Tibial artery (tissue), 4 donors: ENCODE results near the gene USP43.

ENCODE experiments used
- DNase-seq, 2 donors: peaks; one replicate each; pipeline ENCODE4 v3.0.0-alpha.2; 2019
- H3K27ac ChIP-seq, 2 donors: fragments of 200-600 bp; sonication (generic) in 1 of 2; 1 replicate in 1 of 2; 2 replicates in 1 of 2; pipeline ENCODE4 v1.5.1; 2018 to 2019; ENCODE audit warnings: mild to moderate bottlenecking in 1 of 2
- H3K27me3 ChIP-seq, 2 donors: fragments of 200-600 bp; sonication (generic) in 1 of 2; one replicate each; pipeline versions ENCODE4 v1.5.1 to v1.6.0; 2016 to 2019
- H3K36me3 ChIP-seq, 3 donors: fragments of 200-600 bp; sonication (generic) in 2 of 3; one replicate each; pipeline ENCODE4 v1.5.1; 2016 to 2019; ENCODE audit warnings: mild to moderate bottlenecking in 2 of 3
- H3K4me1 ChIP-seq, 4 donors: fragments of 200-600 bp; sonication (generic) in 2 of 4; 1 replicate in 3 of 4; 2 replicates in 1 of 4; pipeline ENCODE4 v1.5.1; 2016 to 2019
- H3K4me3 ChIP-seq, 2 donors: fragments of 200-600 bp; sonication (generic) in 1 of 2; 1 replicate in 1 of 2; 2 replicates in 1 of 2; pipeline ENCODE4 v1.5.1; 2018 to 2019; ENCODE audit warnings: mild to moderate bottlenecking in 2 of 2
- H3K9me3 ChIP-seq, 3 donors: fragments of 200-600 bp; sonication (generic) in 1 of 3; one replicate each; pipeline ENCODE4 v1.5.1; 2016 to 2019
- CTCF ChIP-seq, 2 experiments: fragments of 200-600 bp in 1 of 2; fragments of 450-650 bp in 1 of 2; IDR thresholded peaks; one replicate each; pipeline ENCODE4 v1.5.1; 2017 to 2019; ENCODE audit warnings: antibody characterized with exemption in 2 of 2, mild to moderate bottlenecking in 1 of 2, moderate library complexity in 1 of 2
- intact Hi-C: fragments of 100-400 bp; cut with DNase I; formaldehyde crosslinking; loops from one replicate; pipeline ENCODE4 v1.15.0; 2023; ENCODE audit warnings: low total_unique reads

USP43 gene

GRCh38 chr17:9729034-9729650, 83.8 kb downstream of the USP43 start:
- no peak for DNase-seq
- Histone ChIP-seq H3K4me3 (no peak overlapping the region), H3K4me1 (no peaks in the 10 kb centered on the region), H3K9me3 (no peaks in the 10 kb centered on the region), H3K27me3 (peaks cover 0 to 27% of the 10 kb centered on the region in 2 donors), H3K27ac (no peak overlapping the region), H3K36me3 (no peaks in the 10 kb centered on the region)
- intact Hi-C loops, result no loop called here
- TF ChIP-seq CTCF (IDR thresholded peaks at IDR 0.05), result peak; percentile 89

GRCh38 chr17:9729735-9730420, 84.6 kb downstream of the USP43 start:
- intact Hi-C loops, result no loop called here
- no peak for TF ChIP-seq CTCF (IDR thresholded peaks at IDR 0.05)
- no peak overlapping the region for H3K4me3 ChIP-seq

GRCh38 chr17:9750524-9750923, 105.2 kb downstream of the USP43 start:
- no peaks in the 10 kb centered on the region for H3K9me3 ChIP-seq
- intact Hi-C loops, result no loop called here

More at GRCh38 chr17:9729735-9730420, 84.6 kb downstream of the USP43 start:
- H3K36me3 ChIP-seq, result no peaks in the 10 kb centered on the region
- H3K9me3 ChIP-seq, result no peaks in the 10 kb centered on the region
- H3K4me1 ChIP-seq, result no peaks in the 10 kb centered on the region
- H3K27me3 ChIP-seq, result peaks cover 0 to 27% of the 10 kb centered on the region in 2 donors
- no peak overlapping the region for H3K27ac ChIP-seq
- no peak for DNase-seq

GRCh38 chr17:9755083-9755482, 109.8 kb downstream of the USP43 start:
- DNase-seq, result no peak
- Histone ChIP-seq H3K27ac (no peak overlapping the region), H3K27me3 (peaks cover 0 to 18% of the 10 kb centered on the region in 2 donors), H3K4me1 (no peaks in the 10 kb centered on the region), H3K4me3 (no peak overlapping the region), H3K9me3 (no peaks in the 10 kb centered on the region), H3K36me3 (no peaks in the 10 kb centered on the region)
- no peak for TF ChIP-seq CTCF (IDR thresholded peaks at IDR 0.05)
- intact Hi-C loops, result no loop called here

More at GRCh38 chr17:9750524-9750923, 105.2 kb downstream of the USP43 start:
- H3K4me1 ChIP-seq, result no peaks in the 10 kb centered on the region
- H3K36me3 ChIP-seq, result no peaks in the 10 kb centered on the region
- peaks cover 0 to 25% of the 10 kb centered on the region in 2 donors for H3K27me3 ChIP-seq
- H3K27ac ChIP-seq, result no peak overlapping the region
- H3K4me3 ChIP-seq, result no peak overlapping the region
- DNase-seq, result no peak
- TF ChIP-seq CTCF (IDR thresholded peaks at IDR 0.05), result no peak

- Histone ChIP-seq H3K4me1 (no peaks in the 10 kb centered on the region), H3K36me3 (no peaks in the 10 kb centered on the region), H3K27ac (no peak overlapping the region), H3K27me3 (no peaks in the 10 kb centered on the region), H3K4me3 (no peak overlapping the region), H3K9me3 (no peaks in the 10 kb centered on the region)
- DNase-seq, result no peak
- intact Hi-C loops, result no loop called here
- no peak for TF ChIP-seq CTCF (IDR thresholded peaks at IDR 0.05)
These were observed 114.9 kb downstream of the USP43 start for GRCh38 chr17:9760266-9760665.
